H1 (cell line): ENCODE results near the gene TCF25. TPM values are rescaled to one million over a fixed set of nuclear protein-coding genes. Genes with fewer than 3 reads are reported as not detected.

ENCODE experiments used
- CTCF ChIA-PET: fragments of 300-600 bp; sonication (Branson Sonifier 250); formaldehyde crosslinking; loops from one replicate; lab custom pipeline; 2021; ENCODE audit not compliant: partially characterized antibody; lab: Charles Lee
- POLR2A ChIA-PET: fragments of 300-600 bp; sonication (Branson Sonifier 250); formaldehyde crosslinking; loops from one replicate; lab custom pipeline; 2021; ENCODE audit warnings: inconsistent platforms; ENCODE audit not compliant: partially characterized antibody; lab: Charles Lee
- DNase-seq, 2 experiments: peaks; one replicate each; pipeline versions ENCODE4 v3.0.0 to v3.0.0-alpha.2; 2010 to 2022; ENCODE audit warnings: low spot score in 2 of 2, low read depth in 1 of 2, mixed read lengths in 1 of 2
- FAIRE-seq: peaks from 2 replicates; lab custom pipeline; 2011; peaks lifted over from hg19 to GRCh38; lab: Jason Lieb, UNC
- H2AFZ ChIP-seq: 2 replicates; pipeline ENCODE4 v1.8.1; 2012; ENCODE audit warnings: low read length, inconsistent platforms
- H2AK5ac ChIP-seq: 2 replicates; pipeline ENCODE4 v1.6.1; 2013; ENCODE audit warnings: low read depth, low read length
- H2BK120ac ChIP-seq: replicated peaks from 2 replicates; pipeline ENCODE3; 2013; ENCODE audit warnings: low read depth, low read length, inconsistent platforms
- H2BK12ac ChIP-seq: 2 replicates; pipeline ENCODE4 v1.6.1; 2013; ENCODE audit warnings: low read depth, low read length
- H2BK15ac ChIP-seq: 2 replicates; pipeline ENCODE4 v1.6.1; 2013; ENCODE audit warnings: low read length
- H2BK20ac ChIP-seq: 2 replicates; pipeline ENCODE4 v1.6.1; 2013; ENCODE audit warnings: low read length
- H2BK5ac ChIP-seq: 2 replicates; pipeline ENCODE4 v1.6.1; 2013; ENCODE audit warnings: low read depth, low read length
- H3K14ac ChIP-seq: 2 replicates; pipeline ENCODE4 v1.6.1; 2013; ENCODE audit warnings: inconsistent platforms; ENCODE audit not compliant: insufficient read length
- H3K18ac ChIP-seq: 2 replicates; pipeline ENCODE4 v1.6.1; 2013; ENCODE audit warnings: low read length; ENCODE audit errors: extremely low read depth
- H3K23ac ChIP-seq: 2 replicates; pipeline ENCODE4 v1.6.1; 2013; ENCODE audit warnings: inconsistent platforms; ENCODE audit not compliant: insufficient read length
- H3K23me2 ChIP-seq: 2 replicates; pipeline ENCODE4 v1.6.1; 2013; ENCODE audit warnings: low read depth, low read length
- H3K27ac ChIP-seq: 2 replicates; pipeline ENCODE4 v1.6.1; 2011; ENCODE audit warnings: low read depth, low read length, inconsistent platforms
- H3K27me3 ChIP-seq, 4 experiments: replicated peaks in 1 of 4; 1 replicate in 1 of 4; 2 replicates in 3 of 4; pipeline versions ENCODE4 v1.6.1 to v1.8.1; 2011 to 2013; ENCODE audit warnings: low read length in 3 of 4, mild to moderate bottlenecking in 3 of 4, inconsistent platforms in 2 of 4, mixed read lengths in 2 of 4, moderate library complexity in 1 of 4; ENCODE audit not compliant: control insufficient read depth in 3 of 4, insufficient read depth in 3 of 4; ENCODE audit errors: extremely low read depth in 1 of 4
- H3K36me3 ChIP-seq, 4 experiments: 2 replicates each; pipeline versions ENCODE4 v1.6.1 to v1.8.1; 2011 to 2013; ENCODE audit warnings: mild to moderate bottlenecking in 4 of 4, low read length in 3 of 4, moderate library complexity in 2 of 4, control low read depth in 1 of 4, inconsistent platforms in 1 of 4; ENCODE audit not compliant: insufficient read depth in 4 of 4, control insufficient read depth in 2 of 4
- H3K4ac ChIP-seq: replicated peaks from 2 replicates; pipeline ENCODE3; 2013; ENCODE audit warnings: low read length, low read depth, mixed read lengths, inconsistent platforms; ENCODE audit not compliant: insufficient read length
- H3K4me1 ChIP-seq, 4 experiments: replicated peaks in 1 of 4; 1 replicate in 1 of 4; 2 replicates in 3 of 4; pipeline versions ENCODE4 v1.6.1 to v1.8.1; 2011 to 2013; ENCODE audit warnings: low read length in 3 of 4, inconsistent platforms in 2 of 4, mixed read lengths in 1 of 4; ENCODE audit not compliant: insufficient read depth in 4 of 4, control insufficient read depth in 3 of 4
- H3K4me2 ChIP-seq, 2 experiments: 2 replicates each; pipeline versions ENCODE4 v1.6.1 to v1.8.1; 2011 to 2013; ENCODE audit warnings: low read depth in 2 of 2, low read length in 2 of 2, control low read depth in 1 of 2, inconsistent platforms in 1 of 2, mild to moderate bottlenecking in 1 of 2; ENCODE audit not compliant: insufficient read depth in 1 of 2
- H3K4me3 ChIP-seq, 4 experiments: fragments of 200-600, 300-600 bp in 1 of 4; sonication (generic), shearing (Covaris generic), sonication (Bioruptor Twin) in 1 of 4; 2 replicates each; pipeline versions ENCODE4 v1.5.1 to v1.8.1; 2011 to 2016; ENCODE audit warnings: low read length in 4 of 4, low read depth in 3 of 4, control low read depth in 2 of 4, inconsistent platforms in 2 of 4, mild to moderate bottlenecking in 2 of 4, mixed read lengths in 1 of 4, moderate library complexity in 1 of 4; ENCODE audit not compliant: insufficient read depth in 2 of 4; ENCODE audit errors: extremely low read depth in 1 of 4
- H3K56ac ChIP-seq: replicated peaks from 2 replicates; pipeline ENCODE3; 2013; ENCODE audit warnings: low read depth, mild to moderate bottlenecking, mixed read lengths, low read length, inconsistent platforms; ENCODE audit not compliant: insufficient read length
- H3K79me1 ChIP-seq: 2 replicates; pipeline ENCODE4 v1.6.1; 2013; ENCODE audit warnings: low read depth, low read length, control low read depth
- H3K79me2 ChIP-seq, 2 experiments: 2 replicates each; pipeline versions ENCODE4 v1.6.1 to v1.8.1; 2012 to 2013; ENCODE audit warnings: low read length in 2 of 2, mild to moderate bottlenecking in 2 of 2, inconsistent platforms in 1 of 2; ENCODE audit not compliant: insufficient read depth in 2 of 2, control insufficient read depth in 1 of 2
- H3K9ac ChIP-seq, 4 experiments: replicated peaks in 1 of 4; 1 replicate in 1 of 4; 2 replicates in 3 of 4; pipeline versions ENCODE4 v1.6.1 to v1.8.1; 2011 to 2013; ENCODE audit warnings: low read depth in 3 of 4, low read length in 3 of 4, control low read depth in 2 of 4, mild to moderate bottlenecking in 2 of 4, moderate library complexity in 2 of 4, inconsistent platforms in 1 of 4; ENCODE audit errors: extremely low read depth in 1 of 4
- H3K9me3 ChIP-seq, 2 experiments: 2 replicates each; pipeline versions ENCODE4 v1.6.1 to v1.8.1; 2012 to 2013; ENCODE audit warnings: mild to moderate bottlenecking in 2 of 2, moderate library complexity in 2 of 2, control low read depth in 1 of 2, inconsistent platforms in 1 of 2, low read depth in 1 of 2, low read length in 1 of 2, mixed read lengths in 1 of 2; ENCODE audit not compliant: insufficient read depth in 2 of 2
- H4K20me1 ChIP-seq, 2 experiments: replicated peaks in 1 of 2; 2 replicates each; pipeline versions ENCODE3 to v1.8.1; 2011 to 2013; ENCODE audit warnings: inconsistent platforms in 2 of 2, low read length in 2 of 2, mild to moderate bottlenecking in 1 of 2; ENCODE audit not compliant: insufficient read depth in 2 of 2, control insufficient read depth in 1 of 2
- H4K5ac ChIP-seq: 2 replicates; pipeline ENCODE4 v1.6.1; 2013; ENCODE audit warnings: low read length, low read depth, mixed read lengths, inconsistent platforms; ENCODE audit not compliant: insufficient read length
- H4K8ac ChIP-seq: 2 replicates; pipeline ENCODE4 v1.8.0; 2013; ENCODE audit warnings: mild to moderate bottlenecking, moderate library complexity, low read length, inconsistent platforms; ENCODE audit not compliant: insufficient read depth; ENCODE audit errors: extremely low read depth
- H4K91ac ChIP-seq: replicated peaks from 2 replicates; pipeline ENCODE3; 2013; ENCODE audit warnings: low read length, mixed read lengths, inconsistent platforms; ENCODE audit not compliant: insufficient read length
- CHD2 ChIP-seq: IDR thresholded peaks from 2 replicates; pipeline ENCODE4 v1.6.1; 2012; ENCODE audit warnings: low read length, improper control_type of control experiment
- TBP ChIP-seq: IDR thresholded peaks from 2 replicates; pipeline ENCODE4 v1.6.1; 2011; ENCODE audit warnings: low read depth, low read length, improper control_type of control experiment
- WGBS, 2 experiments: shearing (Covaris generic) in 1 of 2; methylation state at CpG; one replicate each; pipeline versions ENCODE4 v1.1.6 to v1.1.7; 2013 to 2015; ENCODE audit warnings: low lambda C conversion rate in 2 of 2, mixed read lengths in 2 of 2, inconsistent platforms in 1 of 2, low coverage in 1 of 2, missing lambda C conversion rate in 1 of 2; ENCODE audit not compliant: insufficient replicate concordance in 2 of 2, insufficient coverage in 1 of 2, insufficient read length in 1 of 2; ENCODE audit errors: extremely low coverage in 1 of 2, missing lambda C conversion rate in 1 of 2; 5-methylcytosine and 5-hydroxymethylcytosine counted together
- polyA plus RNA-seq, 7 experiments: library from polyadenylated mRNA; depleted of rRNA in 3 of 7; stranded (reverse) in 5 of 7; unstranded in 2 of 7; fragments of >200 nt in 5 of 7; fragments of 200-250 nt in 2 of 7; gene quantifications; 1 replicate in 5 of 7; 2 replicates in 1 of 7; 4 replicates in 1 of 7; pipeline versions ENCODE4 v1.2.1 to v1.2.3, GENCODE V29; 2011 to 2013; ENCODE audit warnings: missing spikeins in 2 of 7, mixed read lengths in 2 of 7
- total RNA-seq: library from RNA; stranded (reverse); fragmentation: NEBNext Ultra II Directional; extraction: Animal tissue kit (Norgen Biotek cat#: 25700); gene quantifications from 2 replicates; pipeline ENCODE4 v1.2.1, GENCODE V29; 2021

Gene TCF25
- total and polyA plus RNA-seq, 2 of the 8 experiments (the other 6 are each of a cell fraction or from before 2014, with no cell fraction given) = 78.1 to 102 TPM

DNA sequence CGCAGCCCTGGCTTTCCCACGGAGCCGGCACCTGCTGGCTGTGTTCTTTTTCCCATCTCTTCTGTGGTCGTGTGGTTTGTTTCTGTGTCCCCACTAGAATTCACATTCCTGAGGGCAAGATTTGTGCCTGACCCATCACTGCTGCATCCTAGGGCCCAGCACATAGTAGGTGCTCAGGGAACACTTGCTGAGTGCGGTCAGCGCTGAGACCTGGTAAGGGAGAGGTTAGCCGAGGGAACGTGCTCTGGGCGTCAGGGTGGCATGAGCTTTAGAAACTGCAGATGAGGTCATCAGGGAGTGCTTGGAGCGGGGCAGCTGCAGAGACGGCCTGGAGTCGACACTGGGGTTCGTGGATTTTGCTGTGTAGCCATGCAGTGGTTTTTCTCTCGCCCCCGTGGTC, 81.1 kb downstream of the TCF25 start:
- H3K18ac ChIP-seq = no peak overlapping the region
- no peaks in the 10 kb centered on the region; the same call in 1 of the 2 replicates for H3K23me2 ChIP-seq
- no peak overlapping the region for H3K27ac ChIP-seq
- no peak overlapping the region for H3K14ac ChIP-seq
- no peak overlapping the region for H3K4me2 ChIP-seq
- no peak overlapping the region for H2BK12ac ChIP-seq
- no peak overlapping the region for H2BK15ac ChIP-seq
- FAIRE-seq (no peak), DNase-seq (no peak)
- no peak overlapping the region for H3K4ac ChIP-seq
- no peak overlapping the region for H2BK120ac ChIP-seq
- no peak overlapping the region for H2BK5ac ChIP-seq
- no peak overlapping the region for H2AFZ ChIP-seq
- no peak overlapping the region for H3K23ac ChIP-seq
- no peak overlapping the region for H4K91ac ChIP-seq
- 93% methylated on average over 15 of the region's 15 CpGs; no CpG with 5 or more reads in 1 of the 2 experiments for WGBS, 2 experiments
- H2BK20ac ChIP-seq = no peak overlapping the region
- H3K4me3 ChIP-seq = no peak overlapping the region
- ChIA-PET POLR2A (interaction anchor here (1.1 to 9.2 kb wide), 4 partner anchors 8 to 30 kb away, joined by 3 to 42 read pairs (median 8); partner anchors contain the start of gene TUBB3), CTCF (interaction anchor here (1.0 to 1.4 kb wide), 6 partner anchors 9 to 66 kb away, joined by 3 to 6 read pairs (median 3); no protein-coding TSS in a partner anchor)
- H2AK5ac ChIP-seq = no peak overlapping the region
- H3K56ac ChIP-seq = no peak overlapping the region
- no peaks in the 10 kb centered on the region for H3K9me3 ChIP-seq
- no peak overlapping the region for H4K5ac ChIP-seq
- no peaks in the 10 kb centered on the region for H3K79me1 ChIP-seq
- no peaks in the 10 kb centered on the region for H3K79me2 ChIP-seq
- H4K20me1 ChIP-seq = peaks cover 6 to 10% of the 10 kb centered on the region in 2 experiments
- peaks cover 0 to 5% (median 3%) of the 10 kb centered on the region in 4 experiments; a peak in 4 of 8 replicates for H3K36me3 ChIP-seq
- H4K8ac ChIP-seq = no peak overlapping the region
- TF ChIP-seq CHD2 (no peak), TBP (no peak)
- no peak overlapping the region; a peak in 1 of 7 replicates for H3K9ac ChIP-seq
- H3K27me3 ChIP-seq = peaks cover 0 to 4% (median 2%) of the 10 kb centered on the region in 4 experiments; a peak in 4 of 7 replicates
- H3K4me1 ChIP-seq = peaks cover 0 to 3% (median 0%) of the 10 kb centered on the region in 4 experiments; a peak in 4 of 7 replicates
